Measurements from ENCODE around the gene NTN5.
"Not testable (repeated sequence)": the region's sequence is repeated elsewhere in the genome, so short reads cannot be mapped to it uniquely, and the experiment has no call there.

NTN5 gene

DNA sequence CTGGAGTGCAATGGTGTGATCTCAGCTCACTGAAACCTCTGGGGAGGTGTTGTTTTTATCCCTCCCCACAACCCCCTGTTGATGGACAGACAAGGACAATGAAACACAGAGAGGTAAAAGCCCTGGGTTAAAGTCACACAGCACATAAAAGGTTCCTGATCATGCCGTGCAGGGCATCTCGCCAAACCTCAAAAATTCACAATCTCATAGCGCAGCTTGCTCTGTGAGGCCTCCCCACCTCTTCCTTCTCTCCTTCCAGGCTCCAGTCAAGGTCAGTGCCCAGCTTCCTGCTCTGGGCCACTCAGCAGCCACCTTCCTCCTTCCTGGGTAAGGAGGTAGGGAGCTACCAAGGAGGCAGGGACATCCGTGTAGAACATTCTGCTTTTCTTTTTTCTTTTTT is 25.2 kb upstream of the NTN5 start:
- Histone ChIP-seq H3K4me1 (ENCODE audit: control insufficient read depth, low read length) (peaks cover 5% of the 10 kb centered on the region), H3F3A (ENCODE audit: control insufficient read depth, insufficient read depth) (no peaks in the 10 kb centered on the region), H3K36me3 (ENCODE audit: control insufficient read depth, low read length) (no peaks in the 10 kb centered on the region), H3K9me3 (ENCODE audit: control insufficient read depth, insufficient read depth, low read length) (no peaks in the 10 kb centered on the region), H3K79me2 (ENCODE audit: control insufficient read depth, low read length) (no peaks in the 10 kb centered on the region), H4K20me1 (ENCODE audit: control insufficient read depth, insufficient read depth, low read depth, low read length) (no peaks in the 10 kb centered on the region), H3K4me3 (ENCODE audit: low read length) (no peak overlapping the region), H3K9me2 (replicated peaks; ENCODE audit: control insufficient read depth, low read length) (no peaks in the 10 kb centered on the region), H3K27me3 (ENCODE audit: control insufficient read depth, low read length) (peaks cover 17% of the 10 kb centered on the region), H3K27ac (ENCODE audit: low read depth, low read length) (no peak overlapping the region), H3K4me2 (ENCODE audit: low read length) (no peak overlapping the region)
- no peak for TF ChIP-seq EZH2phosphoT487 (IDR thresholded peaks at IDR 0.05; ENCODE audit: borderline replicate concordance, low read length)
- TF ChIP-seq, protein P1, sequence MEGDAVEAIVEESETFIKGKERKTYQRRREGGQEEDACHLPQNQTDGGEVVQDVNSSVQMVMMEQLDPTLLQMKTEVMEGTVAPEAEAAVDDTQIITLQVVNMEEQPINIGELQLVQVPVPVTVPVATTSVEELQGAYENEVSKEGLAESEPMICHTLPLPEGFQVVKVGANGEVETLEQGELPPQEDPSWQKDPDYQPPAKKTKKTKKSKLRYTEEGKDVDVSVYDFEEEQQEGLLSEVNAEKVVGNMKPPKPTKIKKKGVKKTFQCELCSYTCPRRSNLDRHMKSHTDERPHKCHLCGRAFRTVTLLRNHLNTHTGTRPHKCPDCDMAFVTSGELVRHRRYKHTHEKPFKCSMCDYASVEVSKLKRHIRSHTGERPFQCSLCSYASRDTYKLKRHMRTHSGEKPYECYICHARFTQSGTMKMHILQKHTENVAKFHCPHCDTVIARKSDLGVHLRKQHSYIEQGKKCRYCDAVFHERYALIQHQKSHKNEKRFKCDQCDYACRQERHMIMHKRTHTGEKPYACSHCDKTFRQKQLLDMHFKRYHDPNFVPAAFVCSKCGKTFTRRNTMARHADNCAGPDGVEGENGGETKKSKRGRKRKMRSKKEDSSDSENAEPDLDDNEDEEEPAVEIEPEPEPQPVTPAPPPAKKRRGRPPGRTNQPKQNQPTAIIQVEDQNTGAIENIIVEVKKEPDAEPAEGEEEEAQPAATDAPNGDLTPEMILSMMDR (IDR thresholded peaks at IDR 0.05; ENCODE audit: low read depth, low read length, poor library complexity, severe bottlenecking), result no peak

DNA sequence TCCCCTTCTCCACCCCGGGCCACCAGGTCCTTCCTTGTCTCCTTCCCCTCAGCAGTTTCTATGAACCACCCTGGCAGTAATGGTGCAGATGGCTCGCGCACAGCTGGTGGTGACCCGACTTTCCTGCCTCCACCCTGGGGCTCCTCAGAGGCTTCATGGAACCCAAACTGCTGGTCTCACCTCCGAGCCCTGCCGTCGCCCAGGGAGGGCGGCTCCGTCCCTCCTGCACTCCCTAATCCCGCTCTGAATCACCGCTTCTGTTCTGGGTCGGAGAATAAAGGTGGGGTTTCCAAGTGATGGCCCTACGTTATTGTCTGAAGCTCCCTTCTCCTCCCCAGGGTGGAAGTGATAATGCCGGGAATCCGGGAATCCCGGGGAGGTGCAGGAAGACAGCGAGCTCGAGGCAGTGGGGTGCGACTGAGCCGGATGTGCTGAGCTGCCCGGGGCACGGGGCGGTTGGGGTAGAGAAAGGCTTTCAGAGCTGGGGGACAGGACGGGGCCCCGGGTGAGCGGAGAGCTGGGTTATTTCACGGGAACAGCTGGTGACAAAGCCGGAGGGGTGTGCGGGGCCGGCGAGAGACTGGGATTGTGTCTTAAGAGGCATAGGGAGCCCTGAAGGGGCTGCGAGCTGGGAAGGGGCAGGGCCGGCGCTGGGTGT is 23.7 kb upstream of the NTN5 start:
- Histone ChIP-seq H3K4me2 (ENCODE audit: low read length) (no peak overlapping the region), H4K20me1 (ENCODE audit: control insufficient read depth, insufficient read depth, low read depth, low read length) (no peaks in the 10 kb centered on the region), H3K79me2 (ENCODE audit: control insufficient read depth, low read length) (no peaks in the 10 kb centered on the region), H3K27ac (ENCODE audit: low read depth, low read length) (no peak overlapping the region), H3K36me3 (ENCODE audit: control insufficient read depth, low read length) (no peaks in the 10 kb centered on the region), H3K9me2 (replicated peaks; ENCODE audit: control insufficient read depth, low read length) (no peaks in the 10 kb centered on the region), H3F3A (ENCODE audit: control insufficient read depth, insufficient read depth) (no peaks in the 10 kb centered on the region), H3K4me1 (ENCODE audit: control insufficient read depth, low read length) (peaks cover 5% of the 10 kb centered on the region), H3K4me3 (ENCODE audit: low read length) (no peak overlapping the region), H3K27me3 (ENCODE audit: control insufficient read depth, low read length) (peaks cover 17% of the 10 kb centered on the region), H3K9me3 (ENCODE audit: control insufficient read depth, insufficient read depth, low read length) (no peaks in the 10 kb centered on the region)
- TF ChIP-seq, protein P1 (IDR thresholded peaks at IDR 0.05; ENCODE audit: low read depth, low read length, poor library complexity, severe bottlenecking), result no peak
- peak; percentile 60; the same call in 1 of the 2 replicates for TF ChIP-seq EZH2phosphoT487 (IDR thresholded peaks at IDR 0.05; ENCODE audit: borderline replicate concordance, low read length)

DNA sequence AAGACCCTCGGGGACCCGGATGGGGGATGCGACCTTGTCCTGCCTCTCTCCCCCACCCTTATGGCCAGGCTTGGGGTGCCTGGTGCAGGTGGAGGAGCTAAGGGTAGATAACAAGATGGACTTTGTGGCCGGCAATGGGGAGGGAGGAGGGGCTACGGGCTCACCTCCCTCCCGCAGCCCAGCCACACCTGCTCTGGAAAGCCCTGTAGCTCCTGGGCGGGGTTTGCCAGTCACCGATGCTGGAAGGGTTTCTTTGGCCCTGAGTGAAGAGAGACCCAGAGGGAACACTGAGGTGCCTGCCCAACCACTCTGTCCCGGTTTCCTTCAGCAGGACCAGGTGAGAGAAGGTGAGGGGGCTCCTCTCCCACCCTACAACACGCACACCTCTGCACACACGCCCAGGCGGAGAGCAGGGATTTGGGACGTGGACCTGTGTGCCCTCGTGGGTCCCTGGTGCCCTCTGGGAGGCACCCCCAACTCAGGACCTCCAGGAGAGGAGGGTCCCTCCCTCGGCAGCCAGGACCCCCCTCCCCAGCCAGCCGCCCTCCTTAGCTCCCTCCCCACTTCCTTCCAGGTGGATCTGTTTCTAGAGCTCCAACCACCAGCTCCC is 23.0 kb upstream of the NTN5 start, which contains the start of gene FUT2:
Gene FUT2 (plus strand): TSS at position 229 of the 610 bp plus-strand sequence. CDS start 6,986 bp downstream, outside the sequence.
- Histone ChIP-seq H4K20me1 (ENCODE audit: control insufficient read depth, insufficient read depth, low read depth, low read length) (no peaks in the 10 kb centered on the region), H3F3A (ENCODE audit: control insufficient read depth, insufficient read depth) (no peaks in the 10 kb centered on the region), H3K9me3 (ENCODE audit: control insufficient read depth, insufficient read depth, low read length) (no peaks in the 10 kb centered on the region), H3K4me2 (ENCODE audit: low read length) (no peak within 1 kb of the TSS), H3K36me3 (ENCODE audit: control insufficient read depth, low read length) (no peaks in the 10 kb centered on the region), H3K9me2 (replicated peaks; ENCODE audit: control insufficient read depth, low read length) (no peaks in the 10 kb centered on the region), H3K4me3 (ENCODE audit: low read length) (no peak within 1 kb of the TSS), H3K27me3 (ENCODE audit: control insufficient read depth, low read length) (peaks cover 17% of the 10 kb centered on the region), H3K4me1 (ENCODE audit: control insufficient read depth, low read length) (peaks cover 5% of the 10 kb centered on the region), H3K79me2 (ENCODE audit: control insufficient read depth, low read length) (no peaks in the 10 kb centered on the region), H3K27ac (ENCODE audit: low read depth, low read length) (no peak within 1 kb of the TSS)
- TF ChIP-seq, protein P1 (IDR thresholded peaks at IDR 0.05; ENCODE audit: low read depth, low read length, poor library complexity, severe bottlenecking), result no peak
- no peak for TF ChIP-seq EZH2phosphoT487 (IDR thresholded peaks at IDR 0.05; ENCODE audit: borderline replicate concordance, low read length)

DNA sequence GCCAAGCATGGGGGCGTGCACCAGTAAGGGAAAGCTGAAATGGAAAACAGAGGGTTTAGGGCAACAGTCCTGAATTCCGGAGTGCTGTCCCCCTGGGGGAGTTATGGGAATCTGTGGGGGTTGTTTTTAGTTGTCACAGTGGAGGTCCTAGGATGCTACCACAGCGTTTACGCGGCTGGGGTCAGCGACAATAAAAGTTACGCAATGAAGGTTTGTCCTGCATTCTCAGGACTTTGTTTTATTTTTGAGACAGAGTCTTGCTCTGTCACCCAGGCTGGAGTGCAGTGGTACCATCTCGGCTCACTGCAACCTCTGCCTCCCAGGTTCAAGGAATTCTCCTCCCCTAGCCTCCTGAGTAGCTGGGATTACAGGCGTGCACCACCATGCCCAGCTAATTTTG is 20.8 kb upstream of the NTN5 start:
- H3K9me3 ChIP-seq (ENCODE audit: control insufficient read depth, insufficient read depth, low read length); H3K9me2 ChIP-seq (replicated peaks; ENCODE audit: control insufficient read depth, low read length); H3K4me1 ChIP-seq (ENCODE audit: control insufficient read depth, low read length); H3K79me2 ChIP-seq (ENCODE audit: control insufficient read depth, low read length); H3K4me2 ChIP-seq (ENCODE audit: low read length); H3K27ac ChIP-seq (ENCODE audit: low read depth, low read length); H3K4me3 ChIP-seq (ENCODE audit: low read length); H3F3A ChIP-seq (ENCODE audit: control insufficient read depth, insufficient read depth); H3K36me3 ChIP-seq (ENCODE audit: control insufficient read depth, low read length); H4K20me1 ChIP-seq (ENCODE audit: control insufficient read depth, insufficient read depth, low read depth, low read length): not testable (repeated sequence)
- H3K27me3 ChIP-seq (ENCODE audit: control insufficient read depth, low read length), result peaks cover 17% of the 10 kb centered on the region
